Left renal pelvis (tissue), 4 donors: ENCODE data around the gene RHOB. TPM values are rescaled to one million over a fixed set of nuclear protein-coding genes. Genes with fewer than 3 reads are reported as not detected.
"Not testable (repeated sequence)": the region's sequence is repeated elsewhere in the genome, so short reads cannot be mapped to it uniquely, and the experiment has no call there.

ENCODE experiments used
- DNase-seq, 4 donors: peaks; one replicate each; pipeline ENCODE4 v3.0.0-alpha.2; 2013; ENCODE audit warnings: low read depth in 4 of 4, low spot score in 3 of 4
- polyA plus RNA-seq, 4 donors: library from polyadenylated mRNA; unstranded; fragments of 120-200 nt; gene quantifications; one replicate each; pipeline ENCODE4 v1.2.1, GENCODE V29; 2013; ENCODE audit not compliant: insufficient read length in 4 of 4

The RHOB gene
- polyA plus RNA-seq = 100 to 1,000 TPM in 1 of 4 donors, 10 to 100 TPM in 3; 76.9 to 394 (median 82.7) TPM

GRCh38 chr2:20446917-20447436, at the start of gene RHOB:
TSS of gene RHOB (plus strand) at chr2:20447074. CDS start at chr2:20447466, 392 bp downstream.
- DNase-seq = peak; percentile 93 to 97 (median 96)

- DNase-seq = no peak
These were observed 48.9 kb upstream of the RHOB start for GRCh38 chr2:20397811-20398447.

GRCh38 chr2:20398956-20399567, 47.8 kb upstream of the RHOB start:
- DNase-seq = no peak

GRCh38 chr2:20400306-20400705, 46.6 kb upstream of the RHOB start:
- no peak for DNase-seq

GRCh38 chr2:20400787-20401488, 45.9 kb upstream of the RHOB start:
- no peak for DNase-seq

- DNase-seq = no peak
These were observed 45.4 kb upstream of the RHOB start for GRCh38 chr2:20401489-20401835.

GRCh38 chr2:20403774-20404312, 43.0 kb upstream of the RHOB start:
- no peak for DNase-seq

GRCh38 chr2:20404950-20405349, 41.9 kb upstream of the RHOB start:
- no peak for DNase-seq

GRCh38 chr2:20409039-20409438, 37.8 kb upstream of the RHOB start:
- no peak for DNase-seq

- DNase-seq = no peak
These were observed 36.2 kb upstream of the RHOB start for GRCh38 chr2:20410556-20411277.

GRCh38 chr2:20411361-20411894, 35.4 kb upstream of the RHOB start:
- DNase-seq = no peak

- no peak for DNase-seq
These were observed 32.1 kb upstream of the RHOB start for GRCh38 chr2:20414806-20415205.

GRCh38 chr2:20415511-20415918, 31.4 kb upstream of the RHOB start:
- DNase-seq = no peak

- DNase-seq = no peak
These were observed 30.2 kb upstream of the RHOB start for GRCh38 chr2:20416723-20417122.

- DNase-seq = not testable (repeated sequence)
These were observed 29.5 kb upstream of the RHOB start for GRCh38 chr2:20417230-20417821.

- DNase-seq = no peak
These were observed 28.4 kb upstream of the RHOB start for GRCh38 chr2:20418519-20418918.

GRCh38 chr2:20419007-20419576, 27.8 kb upstream of the RHOB start:
- peak in 2 of 4 donors; percentile 33 to 42 for DNase-seq

GRCh38 chr2:20419752-20420151, 27.1 kb upstream of the RHOB start:
- DNase-seq = no peak

- no peak for DNase-seq
These were observed 25.4 kb upstream of the RHOB start for GRCh38 chr2:20421336-20421987.
